WTC11 (cell line): Measurements from ENCODE around the gene SUSD6. TPM values are rescaled to one million over a fixed set of nuclear protein-coding genes. Genes with fewer than 3 reads are reported as not detected.

Experiments
- ATAC-seq: fragments of 200-7000 bp; cut with Tn5 transposase; 2 replicates; pipeline ENCODE4 v1.10.0; 2021; ENCODE audit warnings: mild to moderate bottlenecking, moderate library complexity
- CTCF ChIA-PET: fragments of 300-600 bp; sonication (Branson Sonifier 250); formaldehyde crosslinking; loops from one replicate; lab custom pipeline; 2021; ENCODE audit warnings: antibody characterized with exemption; lab: Charles Lee
- POLR2A ChIA-PET: fragments of 350-600 bp; sonication (Branson Sonifier 250); formaldehyde crosslinking; loops from one replicate; lab custom pipeline; 2021; ENCODE audit warnings: antibody characterized with exemption; lab: Charles Lee
- DNase-seq: peaks from one replicate; pipeline ENCODE4 v3.0.0; 2021; ENCODE audit warnings: low spot score
- H3K27ac Mint-ChIP-seq: 2 replicates; pipeline ENCODE4 v1.8.0; 2021; ENCODE audit warnings: mixed read lengths
- H3K27me3 Mint-ChIP-seq: 2 replicates; pipeline ENCODE4 v1.8.0; 2021; ENCODE audit warnings: low read depth, mild to moderate bottlenecking, moderate library complexity, mixed read lengths
- H3K36me3 Mint-ChIP-seq: 2 replicates; pipeline ENCODE4 v1.8.0; 2021; ENCODE audit warnings: mixed read lengths
- H3K4me1 Mint-ChIP-seq: 2 replicates; pipeline ENCODE4 v1.8.0; 2022; ENCODE audit warnings: mixed read lengths
- H3K4me3 Mint-ChIP-seq: 2 replicates; pipeline ENCODE4 v1.8.0; 2021; ENCODE audit warnings: mild to moderate bottlenecking, moderate library complexity, mixed read lengths
- H3K9me3 Mint-ChIP-seq: 2 replicates; pipeline ENCODE4 v1.8.0; 2021; ENCODE audit warnings: mixed read lengths
- CTCF ChIP-seq: fragments of 200-600 bp; IDR thresholded peaks from 2 replicates; pipeline ENCODE4 v1.8.0; 2022; ENCODE audit warnings: antibody characterized with exemption
- ESRRA ChIP-seq: sonication (generic); formaldehyde crosslinking; IDR thresholded peaks from 2 replicates; pipeline ENCODE4 v1.8.1; 2022; ENCODE audit warnings: mild to moderate bottlenecking, missing genetic modification reagents, borderline replicate concordance
- HMGA2 ChIP-seq: fragments of 250-450 bp; sonication (Bioruptor Pico); IDR thresholded peaks from 2 replicates; pipeline ENCODE4 v1.4.0; 2021; ENCODE audit warnings: mild to moderate bottlenecking, moderate library complexity
- IRF1 ChIP-seq: sonication (generic); formaldehyde crosslinking; IDR thresholded peaks from 2 replicates; pipeline ENCODE4 v1.8.0; 2023; ENCODE audit warnings: missing genetic modification reagents
- JUN ChIP-seq: sonication (generic); formaldehyde crosslinking; IDR thresholded peaks from 2 replicates; pipeline ENCODE4 v1.8.0; 2023; ENCODE audit warnings: mild to moderate bottlenecking, missing genetic modification reagents
- NR2C2 ChIP-seq: sonication (generic); formaldehyde crosslinking; IDR thresholded peaks from 2 replicates; pipeline ENCODE4 v1.8.0; 2022; ENCODE audit warnings: mild to moderate bottlenecking, missing genetic modification reagents
- OVOL2 ChIP-seq: fragments of 250-450 bp; sonication (Bioruptor Pico); IDR thresholded peaks from 2 replicates; pipeline ENCODE4 v1.9.0; 2021; ENCODE audit warnings: mild to moderate bottlenecking, borderline replicate concordance
- SP1 ChIP-seq: sonication (generic); formaldehyde crosslinking; conservative IDR thresholded peaks from 2 replicates; pipeline ENCODE4 v1.8.1; 2022; ENCODE audit warnings: missing genetic modification reagents
- TCF7 ChIP-seq: sonication (generic); formaldehyde crosslinking; IDR thresholded peaks from 2 replicates; pipeline ENCODE4 v1.8.0; 2022; ENCODE audit warnings: mild to moderate bottlenecking, low read depth, missing genetic modification reagents, moderate library complexity
- ZNF219 ChIP-seq: sonication (generic); formaldehyde crosslinking; IDR thresholded peaks from 2 replicates; pipeline ENCODE4 v1.8.0; 2023; ENCODE audit warnings: missing genetic modification reagents, mild to moderate bottlenecking, borderline replicate concordance
- ZNF317 ChIP-seq: sonication (generic); formaldehyde crosslinking; IDR thresholded peaks from 2 replicates; pipeline ENCODE4 v1.8.1; 2023; ENCODE audit warnings: low read depth, mild to moderate bottlenecking, moderate library complexity, missing genetic modification reagents, borderline replicate concordance
- total RNA-seq: library from RNA; stranded (reverse); gene quantifications from 3 replicates; pipeline ENCODE4 v1.2.3, GENCODE V29; 2021
- TF ChIP-seq, protein P1 (sequence below): sonication (generic); formaldehyde crosslinking; conservative IDR thresholded peaks from 2 replicates; pipeline ENCODE4 v1.8.1; 2022; ENCODE audit warnings: mild to moderate bottlenecking, missing genetic modification reagents
- TF ChIP-seq, protein P2 (sequence below): sonication (generic); formaldehyde crosslinking; conservative IDR thresholded peaks from 2 replicates; pipeline ENCODE4 v1.8.1; 2023; ENCODE audit warnings: mild to moderate bottlenecking, low read depth, missing genetic modification reagents, moderate library complexity
- TF ChIP-seq, protein P3 (sequence below): sonication (generic); formaldehyde crosslinking; IDR thresholded peaks from 2 replicates; pipeline ENCODE4 v1.8.1; 2023; ENCODE audit warnings: mild to moderate bottlenecking, missing genetic modification reagents, borderline replicate concordance
- TF ChIP-seq, protein P4 (sequence below): sonication (generic); formaldehyde crosslinking; IDR thresholded peaks from 2 replicates; pipeline ENCODE4 v1.8.1; 2022; ENCODE audit warnings: missing genetic modification reagents, borderline replicate concordance
- TF ChIP-seq, protein P5 (sequence below): sonication (generic); formaldehyde crosslinking; IDR thresholded peaks from 2 replicates; pipeline ENCODE4 v1.8.0; 2022; ENCODE audit warnings: mild to moderate bottlenecking, missing genetic modification reagents
- TF ChIP-seq, protein P6 (sequence below): fragments of 250-450 bp; sonication (Bioruptor Pico); IDR thresholded peaks from 2 replicates; pipeline ENCODE4 v1.9.0; 2021; ENCODE audit warnings: mild to moderate bottlenecking, borderline replicate concordance

SUSD6 gene
- total RNA-seq, 1 experiment from 2014 or later = 10.1 TPM

DNA sequence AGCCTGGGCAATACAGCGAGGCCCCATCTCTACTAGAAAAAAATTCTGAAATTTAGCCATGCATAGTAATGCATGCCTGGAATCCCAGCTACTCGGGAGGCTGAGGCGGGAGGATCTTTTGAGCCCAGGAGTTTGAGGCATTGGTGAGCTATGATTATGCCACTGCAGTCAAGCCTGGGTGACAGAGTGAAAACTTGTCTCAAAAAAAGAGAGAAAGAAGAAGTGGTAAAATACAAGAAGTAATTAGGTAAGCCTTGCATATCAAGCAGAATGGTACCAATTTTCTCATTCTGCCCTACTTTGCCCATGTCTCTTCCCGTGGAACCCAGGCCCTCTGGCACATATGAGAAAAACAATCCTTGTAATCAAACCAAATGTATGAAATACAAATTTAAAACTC lies 70.7 kb downstream of the SUSD6 start:
- Mint-ChIP-seq H3K4me3 (no peak overlapping the region), H3K27me3 (no peaks in the 10 kb centered on the region), H3K27ac (no peak overlapping the region), H3K36me3 (no peaks in the 10 kb centered on the region), H3K4me1 (peaks cover 8% of the 10 kb centered on the region), H3K9me3 (no peaks in the 10 kb centered on the region)
- DNase-seq (no peak), ATAC-seq (no peak)
- POLR2A ChIA-PET = no interaction called here
- CTCF ChIA-PET = no interaction called here
- TF ChIP-seq HMGA2 (no peak), IRF1 (CRISPR knock-in tag) (no peak)

- Mint-ChIP-seq H3K27me3 (no peaks in the 10 kb centered on the region), H3K36me3 (no peaks in the 10 kb centered on the region), H3K4me1 (peaks cover 8% of the 10 kb centered on the region), H3K27ac (no peak overlapping the region)
- DNase-seq (no peak), ATAC-seq (no peak)
- POLR2A ChIA-PET = no interaction called here
- TF ChIP-seq, protein P1, sequence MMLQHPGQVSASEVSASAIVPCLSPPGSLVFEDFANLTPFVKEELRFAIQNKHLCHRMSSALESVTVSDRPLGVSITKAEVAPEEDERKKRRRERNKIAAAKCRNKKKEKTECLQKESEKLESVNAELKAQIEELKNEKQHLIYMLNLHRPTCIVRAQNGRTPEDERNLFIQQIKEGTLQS (CRISPR knock-in tag) = no peak
- TF ChIP-seq, protein P2, sequence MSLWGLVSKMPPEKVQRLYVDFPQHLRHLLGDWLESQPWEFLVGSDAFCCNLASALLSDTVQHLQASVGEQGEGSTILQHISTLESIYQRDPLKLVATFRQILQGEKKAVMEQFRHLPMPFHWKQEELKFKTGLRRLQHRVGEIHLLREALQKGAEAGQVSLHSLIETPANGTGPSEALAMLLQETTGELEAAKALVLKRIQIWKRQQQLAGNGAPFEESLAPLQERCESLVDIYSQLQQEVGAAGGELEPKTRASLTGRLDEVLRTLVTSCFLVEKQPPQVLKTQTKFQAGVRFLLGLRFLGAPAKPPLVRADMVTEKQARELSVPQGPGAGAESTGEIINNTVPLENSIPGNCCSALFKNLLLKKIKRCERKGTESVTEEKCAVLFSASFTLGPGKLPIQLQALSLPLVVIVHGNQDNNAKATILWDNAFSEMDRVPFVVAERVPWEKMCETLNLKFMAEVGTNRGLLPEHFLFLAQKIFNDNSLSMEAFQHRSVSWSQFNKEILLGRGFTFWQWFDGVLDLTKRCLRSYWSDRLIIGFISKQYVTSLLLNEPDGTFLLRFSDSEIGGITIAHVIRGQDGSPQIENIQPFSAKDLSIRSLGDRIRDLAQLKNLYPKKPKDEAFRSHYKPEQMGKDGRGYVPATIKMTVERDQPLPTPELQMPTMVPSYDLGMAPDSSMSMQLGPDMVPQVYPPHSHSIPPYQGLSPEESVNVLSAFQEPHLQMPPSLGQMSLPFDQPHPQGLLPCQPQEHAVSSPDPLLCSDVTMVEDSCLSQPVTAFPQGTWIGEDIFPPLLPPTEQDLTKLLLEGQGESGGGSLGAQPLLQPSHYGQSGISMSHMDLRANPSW (CRISPR knock-in tag) = no peak
- TF ChIP-seq ZNF219 (CRISPR knock-in tag) (no peak), CTCF (no peak), SP1 (CRISPR knock-in tag) (no peak), ZNF317 (CRISPR knock-in tag) (no peak), NR2C2 (CRISPR knock-in tag) (no peak), OVOL2 (CRISPR knock-in tag) (no peak), TCF7 (no peak), JUN (CRISPR knock-in tag) (no peak), ESRRA (CRISPR knock-in tag) (no peak)
- TF ChIP-seq, protein P3, sequence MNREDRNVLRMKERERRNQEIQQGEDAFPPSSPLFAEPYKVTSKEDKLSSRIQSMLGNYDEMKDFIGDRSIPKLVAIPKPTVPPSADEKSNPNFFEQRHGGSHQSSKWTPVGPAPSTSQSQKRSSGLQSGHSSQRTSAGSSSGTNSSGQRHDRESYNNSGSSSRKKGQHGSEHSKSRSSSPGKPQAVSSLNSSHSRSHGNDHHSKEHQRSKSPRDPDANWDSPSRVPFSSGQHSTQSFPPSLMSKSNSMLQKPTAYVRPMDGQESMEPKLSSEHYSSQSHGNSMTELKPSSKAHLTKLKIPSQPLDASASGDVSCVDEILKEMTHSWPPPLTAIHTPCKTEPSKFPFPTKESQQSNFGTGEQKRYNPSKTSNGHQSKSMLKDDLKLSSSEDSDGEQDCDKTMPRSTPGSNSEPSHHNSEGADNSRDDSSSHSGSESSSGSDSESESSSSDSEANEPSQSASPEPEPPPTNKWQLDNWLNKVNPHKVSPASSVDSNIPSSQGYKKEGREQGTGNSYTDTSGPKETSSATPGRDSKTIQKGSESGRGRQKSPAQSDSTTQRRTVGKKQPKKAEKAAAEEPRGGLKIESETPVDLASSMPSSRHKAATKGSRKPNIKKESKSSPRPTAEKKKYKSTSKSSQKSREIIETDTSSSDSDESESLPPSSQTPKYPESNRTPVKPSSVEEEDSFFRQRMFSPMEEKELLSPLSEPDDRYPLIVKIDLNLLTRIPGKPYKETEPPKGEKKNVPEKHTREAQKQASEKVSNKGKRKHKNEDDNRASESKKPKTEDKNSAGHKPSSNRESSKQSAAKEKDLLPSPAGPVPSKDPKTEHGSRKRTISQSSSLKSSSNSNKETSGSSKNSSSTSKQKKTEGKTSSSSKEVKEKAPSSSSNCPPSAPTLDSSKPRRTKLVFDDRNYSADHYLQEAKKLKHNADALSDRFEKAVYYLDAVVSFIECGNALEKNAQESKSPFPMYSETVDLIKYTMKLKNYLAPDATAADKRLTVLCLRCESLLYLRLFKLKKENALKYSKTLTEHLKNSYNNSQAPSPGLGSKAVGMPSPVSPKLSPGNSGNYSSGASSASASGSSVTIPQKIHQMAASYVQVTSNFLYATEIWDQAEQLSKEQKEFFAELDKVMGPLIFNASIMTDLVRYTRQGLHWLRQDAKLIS (CRISPR knock-in tag) = no peak
- TF ChIP-seq, protein P4, sequence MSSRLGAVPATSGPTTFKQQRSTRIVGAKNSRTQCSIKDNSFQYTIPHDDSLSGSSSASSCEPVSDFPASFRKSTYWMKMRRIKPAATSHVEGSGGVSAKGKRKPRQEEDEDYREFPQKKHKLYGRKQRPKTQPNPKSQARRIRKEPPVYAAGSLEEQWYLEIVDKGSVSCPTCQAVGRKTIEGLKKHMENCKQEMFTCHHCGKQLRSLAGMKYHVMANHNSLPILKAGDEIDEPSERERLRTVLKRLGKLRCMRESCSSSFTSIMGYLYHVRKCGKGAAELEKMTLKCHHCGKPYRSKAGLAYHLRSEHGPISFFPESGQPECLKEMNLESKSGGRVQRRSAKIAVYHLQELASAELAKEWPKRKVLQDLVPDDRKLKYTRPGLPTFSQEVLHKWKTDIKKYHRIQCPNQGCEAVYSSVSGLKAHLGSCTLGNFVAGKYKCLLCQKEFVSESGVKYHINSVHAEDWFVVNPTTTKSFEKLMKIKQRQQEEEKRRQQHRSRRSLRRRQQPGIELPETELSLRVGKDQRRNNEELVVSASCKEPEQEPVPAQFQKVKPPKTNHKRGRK (CRISPR knock-in tag) = no peak
- TF ChIP-seq, protein P5, sequence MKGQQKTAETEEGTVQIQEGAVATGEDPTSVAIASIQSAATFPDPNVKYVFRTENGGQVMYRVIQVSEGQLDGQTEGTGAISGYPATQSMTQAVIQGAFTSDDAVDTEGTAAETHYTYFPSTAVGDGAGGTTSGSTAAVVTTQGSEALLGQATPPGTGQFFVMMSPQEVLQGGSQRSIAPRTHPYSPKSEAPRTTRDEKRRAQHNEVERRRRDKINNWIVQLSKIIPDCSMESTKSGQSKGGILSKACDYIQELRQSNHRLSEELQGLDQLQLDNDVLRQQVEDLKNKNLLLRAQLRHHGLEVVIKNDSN = no peak
- TF ChIP-seq, protein P6, sequence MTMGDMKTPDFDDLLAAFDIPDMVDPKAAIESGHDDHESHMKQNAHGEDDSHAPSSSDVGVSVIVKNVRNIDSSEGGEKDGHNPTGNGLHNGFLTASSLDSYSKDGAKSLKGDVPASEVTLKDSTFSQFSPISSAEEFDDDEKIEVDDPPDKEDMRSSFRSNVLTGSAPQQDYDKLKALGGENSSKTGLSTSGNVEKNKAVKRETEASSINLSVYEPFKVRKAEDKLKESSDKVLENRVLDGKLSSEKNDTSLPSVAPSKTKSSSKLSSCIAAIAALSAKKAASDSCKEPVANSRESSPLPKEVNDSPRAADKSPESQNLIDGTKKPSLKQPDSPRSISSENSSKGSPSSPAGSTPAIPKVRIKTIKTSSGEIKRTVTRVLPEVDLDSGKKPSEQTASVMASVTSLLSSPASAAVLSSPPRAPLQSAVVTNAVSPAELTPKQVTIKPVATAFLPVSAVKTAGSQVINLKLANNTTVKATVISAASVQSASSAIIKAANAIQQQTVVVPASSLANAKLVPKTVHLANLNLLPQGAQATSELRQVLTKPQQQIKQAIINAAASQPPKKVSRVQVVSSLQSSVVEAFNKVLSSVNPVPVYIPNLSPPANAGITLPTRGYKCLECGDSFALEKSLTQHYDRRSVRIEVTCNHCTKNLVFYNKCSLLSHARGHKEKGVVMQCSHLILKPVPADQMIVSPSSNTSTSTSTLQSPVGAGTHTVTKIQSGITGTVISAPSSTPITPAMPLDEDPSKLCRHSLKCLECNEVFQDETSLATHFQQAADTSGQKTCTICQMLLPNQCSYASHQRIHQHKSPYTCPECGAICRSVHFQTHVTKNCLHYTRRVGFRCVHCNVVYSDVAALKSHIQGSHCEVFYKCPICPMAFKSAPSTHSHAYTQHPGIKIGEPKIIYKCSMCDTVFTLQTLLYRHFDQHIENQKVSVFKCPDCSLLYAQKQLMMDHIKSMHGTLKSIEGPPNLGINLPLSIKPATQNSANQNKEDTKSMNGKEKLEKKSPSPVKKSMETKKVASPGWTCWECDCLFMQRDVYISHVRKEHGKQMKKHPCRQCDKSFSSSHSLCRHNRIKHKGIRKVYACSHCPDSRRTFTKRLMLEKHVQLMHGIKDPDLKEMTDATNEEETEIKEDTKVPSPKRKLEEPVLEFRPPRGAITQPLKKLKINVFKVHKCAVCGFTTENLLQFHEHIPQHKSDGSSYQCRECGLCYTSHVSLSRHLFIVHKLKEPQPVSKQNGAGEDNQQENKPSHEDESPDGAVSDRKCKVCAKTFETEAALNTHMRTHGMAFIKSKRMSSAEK = no peak
- TF ChIP-seq, all 79 proteins: peak for 0
- H3K4me3 Mint-ChIP-seq = no peak overlapping the region
- H3K9me3 Mint-ChIP-seq = no peaks in the 10 kb centered on the region
- CTCF ChIA-PET = interaction anchor here (0.5 kb wide), 1 partner anchor 72 kb away, joined by 4 read pairs; no protein-coding TSS in a partner anchor
Measured at GRCh38 chr14:69682621-69683263, 71.3 kb downstream of the SUSD6 start.
